ENCODE measurements around the gene ADAMTSL5.
"Not testable (repeated sequence)": the region's sequence is repeated elsewhere in the genome, so short reads cannot be mapped to it uniquely, and the experiment has no call there.

ADAMTSL5 gene

DNA sequence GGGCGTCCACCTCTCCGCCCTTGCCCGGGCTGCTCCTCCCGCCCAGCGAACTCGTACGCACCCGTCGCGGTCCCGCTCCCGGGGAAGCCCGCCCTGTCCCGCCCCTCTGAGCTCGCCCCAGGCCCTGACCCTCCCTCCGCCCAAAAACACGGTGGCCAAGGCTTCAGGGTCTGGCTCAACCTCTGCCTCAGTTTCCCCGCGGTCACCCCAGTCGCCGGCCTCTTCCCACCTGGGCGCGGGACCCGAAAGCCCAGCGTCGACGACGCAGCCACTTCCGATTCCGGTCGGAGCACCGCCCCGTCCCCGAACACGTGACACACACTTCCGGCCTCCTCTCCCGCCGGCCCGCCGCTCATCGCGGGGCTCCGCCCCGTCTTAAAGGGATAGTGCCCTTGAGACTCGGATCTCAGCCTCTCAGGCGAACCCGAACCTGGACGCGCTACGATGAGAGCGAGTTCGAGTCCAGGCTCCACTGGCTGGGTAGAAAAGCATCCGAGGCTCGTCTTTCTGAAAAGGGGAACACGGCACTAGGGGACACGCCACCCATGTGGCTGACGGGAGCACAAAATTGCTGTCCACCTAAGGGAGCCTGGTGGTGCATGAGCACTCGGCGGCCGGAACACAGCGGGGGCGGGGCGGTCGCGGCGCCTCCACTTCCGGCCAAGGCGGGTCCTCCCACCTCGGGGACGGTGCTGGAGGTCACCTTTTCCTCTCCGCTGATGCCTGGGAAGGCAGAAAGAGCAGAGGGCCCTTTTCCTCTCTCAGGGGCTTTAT is 33.7 kb downstream of the ADAMTSL5 start, which contains the start of gene C19orf25:
C19orf25 (minus strand) TSS at position 282 of the 774 bp plus-strand sequence. CDS start 312 bp downstream, outside the sequence.
- DNase-seq (ENCODE audit: low read depth) = peak; percentile 86

DNA sequence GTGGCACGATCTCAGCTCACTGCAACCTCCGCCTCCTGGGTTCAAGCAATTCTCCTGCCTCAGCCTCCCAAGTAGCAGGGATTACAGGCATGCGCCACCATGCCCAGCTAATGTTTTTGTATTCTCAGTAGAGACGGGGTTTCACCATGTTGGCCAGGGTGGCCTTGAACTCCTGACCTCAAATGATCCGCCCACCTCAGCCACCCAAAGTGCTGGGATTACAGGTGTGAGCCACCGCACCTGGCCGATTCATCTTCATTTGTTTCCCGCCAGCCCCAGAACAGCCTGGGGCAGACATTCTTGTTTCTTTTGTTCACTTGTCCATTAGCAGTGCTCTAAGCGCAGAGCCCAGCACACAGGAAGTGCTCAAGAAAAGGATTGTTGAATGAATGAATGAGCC is 35.8 kb downstream of the ADAMTSL5 start:
- not testable (repeated sequence) for DNase-seq (ENCODE audit: low read depth)

DNA sequence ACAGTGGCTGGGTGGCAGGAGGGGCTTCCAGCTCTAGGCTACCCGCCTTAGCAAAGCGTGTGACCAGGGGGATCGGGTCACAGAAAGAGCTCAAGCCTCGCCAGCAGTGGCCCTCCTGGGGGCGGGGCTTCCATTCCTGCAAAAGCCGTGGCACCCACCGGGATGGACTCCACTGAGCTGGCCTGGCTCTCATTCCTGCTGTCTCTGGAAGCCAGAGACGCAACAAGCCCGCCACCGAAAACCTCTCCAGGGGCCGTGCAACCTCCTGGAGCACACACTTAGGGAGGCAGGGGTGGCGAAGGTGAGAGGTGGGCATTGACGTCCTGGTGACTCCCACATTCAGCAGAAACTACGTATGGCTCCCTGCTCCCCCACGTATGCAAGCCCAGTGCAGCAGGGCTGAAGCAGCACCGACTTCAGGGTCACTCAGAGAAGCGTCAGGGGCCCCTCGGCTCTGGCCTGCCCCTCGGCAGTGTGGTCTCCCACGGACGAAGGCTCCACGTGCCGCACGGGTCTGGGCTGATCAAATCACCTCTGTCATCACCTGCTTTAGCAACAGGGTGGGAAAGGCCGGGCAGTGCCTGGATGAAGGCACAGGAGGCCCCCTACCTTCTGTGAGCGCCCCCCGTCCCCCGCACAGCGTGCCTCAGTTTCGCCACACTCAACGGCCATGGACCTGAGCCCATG is 36.9 kb downstream of the ADAMTSL5 start:
- DNase-seq (ENCODE audit: low read depth) = no peak

DNA sequence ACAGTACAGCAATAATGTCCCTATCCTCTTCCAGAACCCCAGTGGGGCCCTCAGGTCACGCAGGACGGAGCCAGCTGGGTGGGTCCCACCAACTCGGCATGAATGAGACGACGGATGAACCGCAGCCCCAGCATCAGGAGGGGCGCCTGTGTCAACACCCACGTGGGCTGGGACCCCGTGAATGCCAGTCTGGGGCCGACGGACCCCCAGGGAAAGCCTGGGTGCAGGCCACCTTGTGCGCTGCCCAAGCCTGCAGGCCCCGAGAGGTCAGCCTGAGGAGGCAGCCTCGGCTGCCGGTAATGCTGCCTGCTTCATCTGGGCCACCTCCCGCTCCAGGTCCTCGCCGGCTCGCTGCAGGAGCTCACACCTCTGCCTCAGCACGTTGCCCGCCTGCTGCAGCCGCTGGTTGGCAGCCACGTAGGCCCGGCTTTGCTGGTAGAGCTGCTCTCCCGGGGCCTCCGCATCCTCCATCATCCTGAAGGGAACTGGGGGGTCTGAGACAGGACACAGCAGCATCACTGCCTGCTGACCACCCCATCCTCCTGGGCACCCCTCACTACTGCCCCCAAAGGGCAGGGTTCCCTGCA is 38.0 kb downstream of the ADAMTSL5 start:
- DNase-seq (ENCODE audit: low read depth) = no peak

DNA sequence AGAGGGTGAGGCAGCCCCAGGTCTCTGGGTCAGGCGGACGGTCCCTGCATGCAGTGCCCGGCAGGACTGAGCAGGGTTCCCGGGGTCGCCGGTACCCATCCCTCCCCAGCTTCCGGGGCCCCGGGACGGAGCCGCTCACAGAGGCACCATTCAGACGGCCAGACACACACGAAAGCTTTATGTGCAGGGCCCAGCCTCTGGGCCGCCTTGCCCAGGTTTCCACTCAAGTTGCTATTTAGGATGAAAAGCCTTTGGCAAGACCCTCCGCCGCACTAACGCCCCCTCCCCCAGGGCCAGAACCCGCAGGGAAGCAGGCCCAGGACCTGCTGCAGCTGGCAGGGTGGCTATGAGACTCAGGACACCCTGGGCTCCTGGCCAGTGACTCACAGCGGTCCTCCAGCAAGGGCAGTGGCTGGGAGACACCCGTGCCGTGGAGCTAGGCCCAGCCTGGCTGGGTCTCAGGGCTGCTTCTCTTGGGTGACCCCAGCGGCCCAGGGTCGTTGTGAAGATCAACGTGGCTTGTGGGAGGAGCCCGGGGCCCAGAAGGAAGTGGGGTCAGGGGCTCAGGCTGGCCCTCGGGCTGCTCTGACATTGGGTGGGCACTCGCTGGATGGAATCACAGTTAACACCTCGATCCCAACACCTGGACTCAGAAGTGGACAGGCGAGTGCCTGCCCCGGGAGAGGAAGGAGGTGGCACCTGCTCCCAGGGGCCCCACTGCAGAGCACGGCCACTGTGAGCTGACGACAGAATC is 38.6 kb downstream of the ADAMTSL5 start:
- DNase-seq (ENCODE audit: low read depth) = no peak

DNA sequence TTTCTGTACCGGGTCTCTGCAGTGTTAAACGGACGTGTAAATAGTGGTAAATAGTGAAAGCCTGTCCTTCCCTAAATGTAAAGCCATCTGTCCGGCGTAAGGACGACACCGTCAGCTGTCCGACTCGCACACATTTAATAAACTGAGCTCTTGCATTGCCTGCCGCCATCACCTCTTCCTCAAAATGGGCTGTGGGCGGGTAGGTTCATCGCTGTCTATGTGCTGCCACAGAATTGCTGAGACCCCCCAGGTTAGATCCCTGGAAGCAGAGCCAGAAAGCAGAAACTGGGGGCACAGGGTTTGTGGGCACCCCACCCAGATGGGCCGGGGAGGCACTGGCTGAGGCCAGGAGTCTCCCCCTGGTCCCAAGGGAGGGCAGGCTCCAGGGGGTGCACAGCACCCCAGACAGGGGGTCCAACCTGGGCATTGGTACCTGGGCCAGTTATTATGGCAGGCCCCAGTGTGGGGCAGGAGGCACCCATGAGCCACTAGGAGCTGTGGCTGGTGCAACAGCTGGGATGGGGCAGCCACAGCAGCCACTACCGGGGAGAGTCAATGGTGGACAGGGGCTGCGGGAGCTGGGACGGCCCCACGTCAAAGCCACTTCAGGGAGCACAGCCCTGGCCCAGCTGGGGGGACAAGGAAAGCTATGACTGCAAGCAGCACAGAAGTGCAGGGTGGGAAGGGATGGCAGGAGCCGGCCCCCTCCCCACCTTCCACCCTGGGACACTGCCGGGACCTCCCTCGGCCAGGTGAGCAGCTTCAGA is 39.6 kb downstream of the ADAMTSL5 start:
- no peak for DNase-seq (ENCODE audit: low read depth)

DNA sequence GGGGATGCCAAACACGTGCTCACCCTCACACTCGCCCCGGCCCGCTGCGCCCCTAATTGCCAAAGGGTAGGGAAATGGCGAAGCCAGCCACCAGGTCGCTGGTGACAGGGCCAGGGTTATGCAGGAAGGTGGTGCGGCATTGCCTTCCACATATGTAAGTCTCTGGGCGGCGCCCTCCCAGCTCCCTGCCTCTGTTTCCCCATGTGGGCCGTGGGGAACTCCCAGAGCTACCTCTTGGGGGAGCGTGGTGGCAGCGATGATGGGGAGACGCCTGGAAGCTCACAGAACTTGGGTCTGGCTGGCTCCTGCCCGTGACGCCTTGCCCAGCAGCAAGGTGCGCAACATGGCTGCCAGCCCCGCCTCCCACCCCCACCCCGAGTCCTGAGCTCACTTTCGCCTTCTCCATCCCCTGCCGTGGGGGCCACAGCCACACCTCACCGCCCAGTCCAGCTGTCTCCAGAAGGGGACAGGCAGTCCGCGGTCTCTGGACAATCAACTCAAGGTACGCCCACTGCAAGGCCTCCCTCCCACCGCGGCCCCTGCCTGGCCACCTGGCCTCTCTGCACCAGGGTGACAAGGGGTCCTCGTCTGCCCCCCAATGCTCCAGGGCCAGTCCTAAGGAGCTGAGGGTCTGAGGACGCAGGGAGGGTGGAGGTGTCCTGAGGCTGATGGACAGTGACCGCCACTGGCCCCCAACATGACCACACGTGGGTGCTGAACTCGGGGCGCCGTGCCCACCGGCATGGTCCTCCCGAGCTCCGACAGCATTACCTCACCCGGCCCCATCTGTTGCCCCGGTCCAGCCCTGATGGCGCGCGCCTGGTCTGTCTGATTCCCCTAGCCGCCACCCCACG is 40.4 kb downstream of the ADAMTSL5 start:
- no peak for DNase-seq (ENCODE audit: low read depth)

DNA sequence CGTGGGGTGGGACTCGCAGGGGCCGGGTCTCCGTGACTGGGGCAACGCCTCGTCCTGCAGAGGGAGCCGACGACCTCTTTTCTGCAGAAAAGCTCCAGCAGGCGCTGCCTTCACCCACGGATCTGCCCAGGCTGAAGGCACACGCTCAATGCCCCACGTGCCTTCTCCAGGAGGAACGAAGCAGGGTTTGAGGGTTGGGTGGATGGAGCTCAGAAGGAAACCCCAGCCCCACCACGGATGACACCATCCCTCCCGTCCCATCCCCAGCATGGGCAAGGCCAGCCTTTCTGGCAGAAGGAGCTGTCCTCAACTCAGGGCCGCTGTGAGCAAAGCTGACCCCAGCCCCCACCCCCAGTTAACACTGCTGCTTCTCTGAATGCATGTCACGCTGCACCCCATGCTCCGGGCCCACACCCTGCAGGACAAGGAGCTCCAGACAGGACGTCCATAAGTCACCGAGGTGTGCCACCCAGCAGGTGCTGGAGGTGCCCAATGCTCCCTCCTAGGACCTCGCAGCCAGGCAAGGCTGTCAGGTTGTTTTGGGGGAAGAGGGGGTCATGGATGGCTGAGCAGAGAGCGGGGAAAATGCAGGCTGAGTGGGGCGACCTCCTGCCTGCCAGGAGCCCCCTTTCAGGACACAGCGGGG is 41.2 kb downstream of the ADAMTSL5 start:
- DNase-seq (ENCODE audit: low read depth) = no peak

DNA sequence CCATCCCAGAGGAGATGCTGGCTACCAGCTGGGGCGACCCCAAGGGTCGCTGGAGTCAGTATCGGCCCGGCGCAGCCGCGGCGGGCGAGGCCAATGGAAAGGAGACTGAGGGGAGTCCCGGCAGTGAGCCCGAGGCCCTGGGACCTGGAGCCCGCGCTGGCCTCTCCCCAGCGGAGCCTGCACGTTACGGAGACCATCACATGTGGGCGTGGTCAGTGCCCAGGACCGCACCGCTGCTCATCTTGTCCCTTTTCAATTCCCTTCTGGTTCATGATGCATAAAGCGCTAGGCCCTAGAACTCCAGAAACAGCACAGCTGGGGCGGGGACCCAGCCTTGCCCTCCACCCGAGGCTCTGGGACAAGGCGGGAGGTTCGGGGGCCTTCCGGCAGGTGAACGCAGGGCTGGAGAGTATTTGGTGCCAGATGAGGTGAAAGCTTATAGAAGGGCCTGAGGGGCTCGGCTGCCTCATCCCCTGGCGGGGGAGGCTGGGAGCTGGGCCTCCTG is 41.8 kb downstream of the ADAMTSL5 start:
- no peak for DNase-seq (ENCODE audit: low read depth)

DNA sequence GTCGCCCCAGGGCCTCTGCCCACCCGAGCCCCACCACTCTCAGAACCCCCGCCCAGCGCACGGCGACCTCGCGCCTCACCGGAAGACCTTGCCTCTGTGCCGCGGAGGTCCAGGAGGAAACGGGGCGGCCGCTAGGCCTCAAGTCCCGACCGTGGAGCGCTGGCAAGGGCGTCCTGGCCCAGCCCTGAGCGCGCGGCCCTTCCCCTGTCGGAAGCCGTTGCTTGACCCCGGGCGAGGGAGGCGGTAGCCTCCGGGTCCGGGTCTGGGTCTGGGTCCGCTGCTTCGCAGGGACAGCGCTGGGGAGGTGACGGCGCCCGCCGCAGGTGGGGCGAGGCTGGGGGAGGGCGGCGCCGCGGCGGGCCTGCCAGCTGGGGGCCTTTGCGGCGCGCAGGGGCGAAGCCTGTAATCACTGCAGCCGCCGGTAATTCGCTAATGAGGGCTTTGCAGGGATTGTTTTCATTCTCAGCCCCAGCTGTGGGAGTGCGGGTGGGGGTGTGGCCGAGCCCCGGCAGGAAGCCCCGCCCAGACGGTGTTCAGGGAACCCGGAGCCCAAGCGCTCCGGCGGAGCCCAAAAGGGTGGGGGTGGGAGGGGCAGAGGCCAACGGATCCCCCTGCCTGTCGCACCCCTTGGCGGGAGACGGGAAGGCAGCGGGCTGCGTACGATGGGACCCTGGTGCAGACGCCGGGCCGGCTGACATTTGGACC is 42.4 kb downstream of the ADAMTSL5 start:
- peak; percentile 53 for DNase-seq (ENCODE audit: low read depth)

DNA sequence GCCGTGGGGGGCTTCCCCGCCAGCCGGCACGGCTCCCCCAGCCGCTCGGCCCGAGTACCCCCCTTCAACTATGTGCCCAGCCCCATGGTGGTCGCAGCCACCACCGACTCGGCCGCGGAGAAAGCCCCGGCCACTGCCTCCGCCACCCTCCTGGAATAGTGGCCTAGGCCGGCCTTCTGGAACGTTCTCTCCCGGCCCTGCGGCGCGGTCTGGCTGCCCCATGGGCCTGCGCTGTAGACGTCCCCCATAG is 42.8 kb downstream of the ADAMTSL5 start:
- no peak for DNase-seq (ENCODE audit: low read depth)

DNA sequence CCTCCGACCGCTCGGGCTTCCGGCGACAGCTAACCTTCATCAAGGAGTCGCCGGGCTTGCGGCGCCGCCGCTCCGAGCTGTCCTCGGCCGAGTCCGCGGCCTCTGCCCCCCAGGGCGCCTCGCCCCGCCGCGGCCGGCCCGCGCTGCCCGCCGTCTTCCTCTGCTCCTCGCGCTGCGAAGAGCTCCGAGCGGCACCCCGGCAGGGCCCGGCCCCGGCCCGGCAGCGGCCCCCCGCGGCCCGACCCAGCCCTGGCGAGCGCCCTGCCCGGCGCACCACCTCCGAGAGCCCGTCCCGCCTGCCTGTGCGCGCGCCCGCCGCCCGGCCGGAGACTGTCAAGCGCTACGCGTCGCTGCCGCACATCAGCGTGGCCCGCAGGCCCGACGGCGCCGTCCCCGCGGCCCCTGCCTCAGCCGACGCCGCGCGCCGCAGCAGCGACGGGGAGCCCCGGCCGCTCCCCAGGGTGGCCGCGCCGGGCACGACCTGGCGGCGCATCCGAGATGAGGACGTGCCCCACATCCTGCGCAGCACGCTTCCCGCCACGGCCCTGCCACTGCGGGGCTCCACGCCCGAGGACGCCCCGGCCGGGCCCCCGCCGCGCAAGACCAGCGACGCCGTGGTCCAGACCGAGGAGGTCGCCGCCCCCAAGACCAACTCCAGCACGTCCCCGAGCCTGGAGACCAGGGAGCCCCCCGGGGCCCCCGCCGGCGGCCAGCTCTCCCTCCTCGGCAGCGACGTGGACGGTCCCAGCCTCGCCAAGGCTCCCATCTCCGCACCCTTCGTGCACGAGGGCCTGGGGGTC is 43.4 kb downstream of the ADAMTSL5 start:
- DNase-seq (ENCODE audit: low read depth) = no peak

DNA sequence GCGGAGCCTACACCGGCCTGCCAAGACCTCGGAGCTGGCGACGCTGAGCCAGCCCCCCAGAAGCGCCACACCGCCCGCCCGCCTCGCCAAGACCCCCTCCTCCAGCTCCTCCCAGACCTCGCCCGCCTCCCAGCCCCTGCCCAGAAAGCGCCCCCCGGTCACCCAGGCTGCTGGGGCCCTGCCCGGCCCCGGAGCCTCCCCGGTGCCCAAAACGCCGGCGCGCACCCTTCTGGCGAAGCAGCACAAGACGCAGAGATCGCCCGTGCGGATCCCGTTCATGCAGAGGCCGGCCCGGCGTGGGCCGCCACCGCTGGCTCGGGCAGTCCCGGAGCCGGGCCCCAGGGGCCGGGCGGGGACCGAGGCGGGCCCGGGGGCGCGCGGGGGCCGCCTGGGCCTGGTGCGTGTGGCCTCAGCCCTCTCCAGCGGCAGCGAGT is 44.0 kb downstream of the ADAMTSL5 start:
- no peak for DNase-seq (ENCODE audit: low read depth)

DNA sequence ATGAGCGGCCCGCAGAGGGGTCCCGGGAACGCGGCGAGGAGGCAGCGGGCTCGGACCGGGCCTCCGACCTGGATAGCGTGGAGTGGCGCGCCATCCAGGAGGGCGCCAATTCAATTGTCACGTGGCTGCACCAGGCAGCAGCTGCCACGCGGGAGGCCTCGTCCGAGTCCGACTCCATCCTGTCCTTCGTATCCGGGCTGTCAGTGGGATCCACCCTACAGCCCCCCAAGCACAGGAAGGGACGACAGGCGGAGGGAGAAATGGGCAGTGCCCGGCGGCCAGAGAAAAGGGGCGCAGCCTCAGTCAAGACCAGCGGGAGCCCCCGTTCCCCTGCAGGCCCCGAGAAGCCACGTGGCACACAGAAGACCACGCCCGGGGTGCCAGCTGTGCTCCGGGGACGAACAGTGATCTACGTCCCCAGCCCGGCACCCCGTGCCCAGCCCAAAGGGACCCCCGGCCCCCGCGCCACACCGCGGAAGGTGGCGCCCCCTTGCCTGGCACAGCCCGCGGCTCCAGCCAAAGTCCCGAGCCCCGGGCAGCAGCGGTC is 44.5 kb downstream of the ADAMTSL5 start:
- DNase-seq (ENCODE audit: low read depth) = no peak

DNA sequence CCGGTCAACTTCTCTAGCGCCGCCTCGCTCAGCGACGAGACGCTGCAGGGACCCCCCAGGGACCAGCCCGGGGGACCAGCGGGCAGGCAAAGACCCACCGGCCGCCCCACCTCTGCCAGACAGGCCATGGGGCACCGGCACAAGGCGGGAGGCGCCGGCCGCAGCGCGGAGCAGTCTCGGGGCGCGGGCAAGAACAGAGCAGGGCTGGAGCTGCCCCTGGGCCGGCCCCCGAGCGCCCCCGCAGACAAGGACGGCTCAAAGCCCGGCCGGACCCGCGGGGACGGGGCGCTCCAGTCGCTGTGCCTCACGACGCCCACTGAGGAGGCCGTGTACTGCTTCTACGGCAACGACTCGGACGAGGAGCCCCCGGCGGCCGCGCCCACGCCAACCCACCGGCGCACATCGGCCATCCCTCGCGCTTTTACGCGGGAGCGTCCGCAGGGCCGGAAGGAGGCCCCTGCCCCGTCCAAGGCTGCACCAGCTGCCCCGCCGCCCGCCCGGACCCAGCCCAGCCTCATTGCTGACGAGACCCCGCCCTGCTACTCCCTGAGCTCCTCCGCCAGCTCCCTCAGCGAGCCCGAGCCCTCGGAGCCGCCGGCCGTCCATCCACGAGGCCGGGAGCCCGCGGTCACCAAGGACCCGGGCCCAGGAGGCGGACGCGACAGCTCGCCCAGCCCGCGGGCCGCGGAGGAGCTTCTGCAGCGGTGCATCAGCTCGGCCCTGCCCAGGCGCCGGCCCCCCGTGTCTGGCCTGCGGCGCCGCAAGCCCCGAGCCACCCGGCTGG is 45.1 kb downstream of the ADAMTSL5 start:
- no peak for DNase-seq (ENCODE audit: low read depth)

DNA sequence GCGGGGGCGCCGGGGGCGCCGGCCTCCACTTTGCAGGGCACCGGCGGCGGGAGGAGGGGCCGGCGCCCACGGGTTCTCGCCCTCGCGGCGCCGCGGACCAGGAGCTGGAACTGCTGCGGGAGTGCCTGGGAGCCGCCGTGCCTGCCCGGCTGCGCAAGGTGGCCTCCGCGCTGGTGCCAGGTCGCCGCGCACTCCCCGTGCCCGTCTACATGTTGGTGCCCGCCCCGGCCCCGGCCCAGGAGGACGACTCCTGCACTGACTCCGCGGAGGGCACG is 45.7 kb downstream of the ADAMTSL5 start:
- DNase-seq (ENCODE audit: low read depth) = no peak

DNA sequence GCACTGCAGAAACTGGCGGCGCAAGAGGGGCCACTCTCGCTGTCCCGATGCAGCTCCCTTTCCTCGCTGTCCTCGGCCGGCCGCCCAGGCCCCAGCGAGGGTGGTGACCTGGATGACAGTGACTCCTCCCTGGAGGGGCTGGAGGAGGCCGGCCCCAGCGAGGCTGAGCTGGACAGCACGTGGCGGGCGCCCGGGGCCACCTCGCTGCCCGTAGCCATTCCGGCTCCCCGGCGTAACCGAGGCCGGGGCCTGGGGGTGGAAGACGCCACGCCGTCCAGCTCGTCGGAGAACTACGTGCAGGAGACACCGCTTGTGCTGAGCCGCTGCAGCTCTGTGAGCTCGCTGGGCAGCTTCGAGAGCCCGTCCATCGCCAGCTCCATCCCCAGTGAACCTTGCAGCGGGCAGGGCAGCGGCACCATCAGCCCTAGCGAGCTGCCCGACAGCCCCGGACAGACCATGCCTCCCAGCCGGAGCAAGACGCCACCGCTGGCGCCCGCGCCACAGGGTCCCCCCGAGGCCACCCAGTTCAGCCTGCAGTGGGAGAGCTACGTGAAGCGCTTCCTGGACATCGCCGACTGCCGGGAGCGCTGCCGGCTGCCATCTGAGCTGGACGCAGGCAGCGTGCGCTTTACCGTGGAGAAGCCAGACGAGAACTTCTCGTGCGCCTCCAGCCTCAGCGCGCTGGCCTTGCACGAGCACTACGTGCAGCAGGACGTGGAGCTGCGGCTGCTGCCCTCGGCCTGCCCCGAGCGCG is 46.2 kb downstream of the ADAMTSL5 start:
- no peak for DNase-seq (ENCODE audit: low read depth)

All from stimulated activated CD8-positive, alpha-beta memory T cell treated with anti-CD3 and anti-CD28 coated beads, Interleukin-7, amount 100 ng/mL, for 24 hours (primary cell).